Fibroblast of lung (primary cell): ENCODE measurements around the gene MYL11. TPM values are rescaled to one million over a fixed set of nuclear protein-coding genes. Genes with fewer than 3 reads are reported as not detected.

Experiments used
- DNase-seq, 2 donors: peaks; one replicate each; pipeline versions ENCODE4 v3.0.0 to v3.0.0-alpha.2; 2010; ENCODE audit warnings: low read depth in 2 of 2
- H2AFZ ChIP-seq: 2 replicates; pipeline ENCODE4 v1.5.1; 2012; ENCODE audit warnings: low read length, control low read depth, inconsistent platforms
- H3K27ac ChIP-seq: 2 replicates; pipeline ENCODE4 v1.5.1; 2011; ENCODE audit warnings: low read length, control low read depth; ENCODE audit not compliant: insufficient read depth
- H3K27me3 ChIP-seq: 2 replicates; pipeline ENCODE4 v1.5.1; 2011; ENCODE audit warnings: mild to moderate bottlenecking, low read length; ENCODE audit not compliant: control insufficient read depth, insufficient read depth
- H3K36me3 ChIP-seq: 2 replicates; pipeline ENCODE4 v1.5.1; 2011; ENCODE audit warnings: low read length; ENCODE audit not compliant: control insufficient read depth, insufficient read depth
- H3K4me1 ChIP-seq: 2 replicates; pipeline ENCODE4 v1.5.1; 2011; ENCODE audit warnings: low read length; ENCODE audit not compliant: control insufficient read depth, insufficient read depth; ENCODE audit errors: extremely low read depth
- H3K4me2 ChIP-seq: 2 replicates; pipeline ENCODE4 v1.5.1; 2011; ENCODE audit warnings: low read length, control low read depth; ENCODE audit not compliant: insufficient read depth; ENCODE audit errors: extremely low read depth
- H3K4me3 ChIP-seq, 4 experiments: fragments of 200-600 bp in 1 of 4; sonication (generic) in 1 of 4; replicated peaks in 1 of 4; 2 replicates each; pipeline ENCODE4 v1.5.1; 2011 to 2016; ENCODE audit warnings: low read length in 4 of 4, low read depth in 3 of 4, mild to moderate bottlenecking in 3 of 4, control low read depth in 2 of 4, inconsistent platforms in 1 of 4, mixed read lengths in 1 of 4; ENCODE audit not compliant: insufficient read depth in 1 of 4; ENCODE audit errors: control extremely low read depth in 1 of 4
- H3K79me2 ChIP-seq: 2 replicates; pipeline ENCODE4 v1.5.1; 2012; ENCODE audit warnings: mild to moderate bottlenecking, low read length, inconsistent platforms; ENCODE audit not compliant: control insufficient read depth, insufficient read depth
- H3K9ac ChIP-seq: 2 replicates; pipeline ENCODE4 v1.5.1; 2011; ENCODE audit warnings: mild to moderate bottlenecking, low read length, control low read depth; ENCODE audit not compliant: insufficient read depth
- H3K9me3 ChIP-seq: 2 replicates; pipeline ENCODE4 v1.5.1; 2012; ENCODE audit warnings: low read depth, low read length; ENCODE audit not compliant: control insufficient read depth, insufficient read depth
- H4K20me1 ChIP-seq: 2 replicates; pipeline ENCODE4 v1.5.1; 2011; ENCODE audit warnings: low read length; ENCODE audit not compliant: control insufficient read depth, insufficient read depth; ENCODE audit errors: extremely low read depth
- EZH2 ChIP-seq: IDR thresholded peaks from 2 replicates; pipeline ENCODE4 v1.5.1; 2012; ENCODE audit warnings: low read length, control low read depth, mild to moderate bottlenecking; ENCODE audit errors: missing control alignments
- polyA plus RNA-seq, 2 donors: library from polyadenylated mRNA; depleted of rRNA in 1 of 2; stranded (reverse) in 1 of 2; unstranded in 1 of 2; fragments of >200 nt; gene quantifications; 2 replicates each; pipeline ENCODE4 v1.2.1, GENCODE V29; 2011 to 2012; ENCODE audit warnings: missing spikeins in 1 of 2
- total RNA-seq: library from RNA; depleted of rRNA; stranded (reverse); fragments of >200 nt; gene quantifications from 2 replicates; pipeline ENCODE4 v1.2.1, GENCODE V29; 2014
- TF ChIP-seq, protein P1 (sequence below), 2 donors: IDR thresholded peaks in 1 of 2; conservative IDR thresholded peaks in 1 of 2; 1 replicate in 1 of 2; 2 replicates in 1 of 2; pipeline ENCODE4 v1.5.1; 2011 to 2012; ENCODE audit warnings: low read length in 2 of 2, control low read depth in 1 of 2, inconsistent platforms in 1 of 2, low read depth in 1 of 2, mild to moderate bottlenecking in 1 of 2

Gene MYL11
- total and polyA plus RNA-seq, 2 donors (not counting 1 experiment from before 2014, with no cell fraction given), result 0.45 TPM; not detected in 1

DNA sequence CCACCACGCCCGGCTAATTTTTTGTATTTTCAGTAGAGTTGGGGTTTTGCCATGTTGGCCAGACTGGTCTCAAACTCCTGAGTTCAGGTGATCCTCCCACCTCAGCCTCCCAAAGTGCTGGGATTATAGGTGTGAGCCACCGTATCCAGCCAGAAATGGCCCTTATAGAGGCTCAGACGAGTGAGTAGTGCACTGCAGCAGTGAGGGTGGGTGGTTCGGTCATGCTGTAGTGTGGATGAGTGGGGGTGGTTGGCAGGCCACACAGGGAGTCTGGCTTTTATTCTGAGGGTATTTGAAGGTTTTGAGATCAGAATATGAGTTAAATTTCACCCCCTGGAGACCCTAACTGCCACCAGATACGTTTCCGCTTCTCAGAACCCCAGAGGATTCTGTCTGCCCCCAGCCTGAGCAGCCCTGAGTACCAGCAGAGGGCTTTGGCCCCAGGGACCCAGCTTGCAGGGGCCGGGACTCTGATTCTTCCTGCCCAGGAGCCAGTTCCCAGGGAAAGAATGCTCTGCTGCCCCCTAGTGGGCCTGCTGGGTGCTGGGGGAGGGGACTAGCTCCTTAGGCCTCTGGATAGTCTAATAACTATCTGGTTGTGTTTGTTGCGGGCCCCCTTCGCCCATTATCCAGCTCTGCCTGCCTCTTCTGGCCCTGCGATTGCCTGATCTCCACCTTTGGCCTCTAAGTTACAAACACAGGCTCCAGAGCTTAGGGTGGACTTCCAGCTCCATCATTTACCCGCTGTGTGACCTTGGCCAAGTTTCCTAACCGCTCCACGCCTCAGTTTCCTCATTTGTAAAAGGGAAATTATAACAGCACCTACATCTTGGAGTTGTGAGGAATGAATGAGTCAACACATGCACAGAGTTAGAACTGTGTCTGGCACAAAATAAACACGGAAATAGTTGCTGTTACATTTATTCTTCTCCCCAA is 34.8 kb downstream of the MYL11 start:
- Histone ChIP-seq H3K9me3 (no peaks in the 10 kb centered on the region), H2AFZ (no peak overlapping the region), H3K4me3 (peak overlapping the region in 1 of 4 experiments; percentile 2), H4K20me1 (no peaks in the 10 kb centered on the region), H3K9ac (peak overlapping the region; percentile 23), H3K4me1 (peaks cover 4% of the 10 kb centered on the region), H3K27ac (no peak overlapping the region), H3K79me2 (peaks cover 5% of the 10 kb centered on the region), H3K27me3 (no peaks in the 10 kb centered on the region), H3K36me3 (peaks cover 2% of the 10 kb centered on the region), H3K4me2 (peak overlapping the region; percentile 48)
- TF ChIP-seq, protein P1, sequence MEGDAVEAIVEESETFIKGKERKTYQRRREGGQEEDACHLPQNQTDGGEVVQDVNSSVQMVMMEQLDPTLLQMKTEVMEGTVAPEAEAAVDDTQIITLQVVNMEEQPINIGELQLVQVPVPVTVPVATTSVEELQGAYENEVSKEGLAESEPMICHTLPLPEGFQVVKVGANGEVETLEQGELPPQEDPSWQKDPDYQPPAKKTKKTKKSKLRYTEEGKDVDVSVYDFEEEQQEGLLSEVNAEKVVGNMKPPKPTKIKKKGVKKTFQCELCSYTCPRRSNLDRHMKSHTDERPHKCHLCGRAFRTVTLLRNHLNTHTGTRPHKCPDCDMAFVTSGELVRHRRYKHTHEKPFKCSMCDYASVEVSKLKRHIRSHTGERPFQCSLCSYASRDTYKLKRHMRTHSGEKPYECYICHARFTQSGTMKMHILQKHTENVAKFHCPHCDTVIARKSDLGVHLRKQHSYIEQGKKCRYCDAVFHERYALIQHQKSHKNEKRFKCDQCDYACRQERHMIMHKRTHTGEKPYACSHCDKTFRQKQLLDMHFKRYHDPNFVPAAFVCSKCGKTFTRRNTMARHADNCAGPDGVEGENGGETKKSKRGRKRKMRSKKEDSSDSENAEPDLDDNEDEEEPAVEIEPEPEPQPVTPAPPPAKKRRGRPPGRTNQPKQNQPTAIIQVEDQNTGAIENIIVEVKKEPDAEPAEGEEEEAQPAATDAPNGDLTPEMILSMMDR (conservative IDR thresholded peaks at IDR 0.05 in 1 of 2, IDR thresholded peaks at IDR 0.05 in 1 of 2; ENCODE audit: low read depth in 1 of 2, low read length in 2 of 2), result peak; percentile 97
- no peak for TF ChIP-seq EZH2
- DNase-seq, result peak; percentile 70 to 83

DNA sequence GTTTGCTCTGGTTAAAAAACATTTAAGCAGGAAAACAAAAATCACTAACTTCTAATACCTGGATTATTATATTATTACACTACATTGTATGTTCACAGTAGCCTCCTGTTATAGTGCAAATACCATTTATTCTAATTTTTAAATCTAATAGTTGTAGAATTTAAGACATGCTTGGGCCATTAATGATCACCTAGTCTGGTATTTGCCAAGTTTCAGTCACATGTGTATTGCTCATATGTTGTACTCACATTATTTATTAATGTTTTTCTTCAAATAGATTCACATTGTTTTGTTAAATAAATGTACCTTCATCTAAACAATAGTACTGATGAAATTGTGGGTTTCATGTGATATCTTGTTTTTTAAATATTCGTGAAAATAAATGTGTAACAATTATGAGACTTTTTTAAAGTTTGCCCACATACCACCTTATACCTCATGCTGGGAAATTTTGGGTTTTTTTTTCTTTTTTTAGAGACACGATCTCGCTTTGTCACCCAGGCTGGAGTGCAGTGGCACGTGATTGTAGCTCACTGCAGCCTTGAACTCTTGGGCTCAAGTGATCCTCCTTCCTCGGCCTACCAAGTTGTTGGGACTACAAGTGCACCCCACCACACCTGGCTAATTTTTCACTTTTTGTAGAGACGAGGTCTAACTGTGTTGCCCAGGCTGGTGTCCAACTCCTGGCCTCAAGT is 38.7 kb downstream of the MYL11 start:
- Histone ChIP-seq H3K36me3 (peaks cover 2% of the 10 kb centered on the region), H2AFZ (no peak overlapping the region), H3K27me3 (no peaks in the 10 kb centered on the region), H3K79me2 (peaks cover 2% of the 10 kb centered on the region), H3K9ac (no peak overlapping the region), H3K27ac (no peak overlapping the region), H3K9me3 (no peaks in the 10 kb centered on the region), H3K4me2 (no peak overlapping the region), H3K4me3 (no peak overlapping the region), H4K20me1 (no peaks in the 10 kb centered on the region), H3K4me1 (peaks cover under 1% of the 10 kb centered on the region)
- TF ChIP-seq, protein P1 (conservative IDR thresholded peaks at IDR 0.05 in 1 of 2, IDR thresholded peaks at IDR 0.05 in 1 of 2; ENCODE audit: low read depth in 1 of 2, low read length in 2 of 2), result no peak
- no peak for TF ChIP-seq EZH2
- no peak for DNase-seq

DNA sequence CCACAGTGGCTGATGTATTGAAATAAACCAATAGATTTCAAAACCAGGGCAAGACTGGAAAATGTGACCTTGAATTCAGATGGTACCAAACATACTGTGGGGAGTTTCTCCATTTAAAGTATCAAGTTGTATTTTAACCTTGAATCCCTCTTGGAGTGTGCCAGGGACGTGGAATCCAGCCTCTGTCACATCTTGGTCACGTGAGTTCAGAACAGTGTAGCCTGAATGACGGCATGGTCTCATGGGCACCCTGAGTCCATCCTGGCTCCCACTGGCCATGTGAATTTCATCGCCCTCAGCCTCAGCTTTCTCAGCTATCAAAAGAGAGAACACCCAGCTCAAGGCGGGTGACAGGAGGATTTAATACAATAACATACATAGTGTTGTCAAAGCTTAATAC is 39.6 kb downstream of the MYL11 start:
- TF ChIP-seq EZH2, result no peak
- TF ChIP-seq, protein P1 (conservative IDR thresholded peaks at IDR 0.05 in 1 of 2, IDR thresholded peaks at IDR 0.05 in 1 of 2; ENCODE audit: low read depth in 1 of 2, low read length in 2 of 2), result no peak
- H2AFZ ChIP-seq, result no peak overlapping the region
- no peaks in the 10 kb centered on the region for H3K27me3 ChIP-seq
- no peaks in the 10 kb centered on the region for H3K9me3 ChIP-seq
- no peaks in the 10 kb centered on the region for H3K4me1 ChIP-seq
- no peak overlapping the region for H3K27ac ChIP-seq
- no peak for DNase-seq
- H3K4me2 ChIP-seq, result no peak overlapping the region
- peaks cover 2% of the 10 kb centered on the region for H3K36me3 ChIP-seq
- H3K4me3 ChIP-seq, result no peak overlapping the region
- no peak overlapping the region for H3K9ac ChIP-seq
- peaks cover 2% of the 10 kb centered on the region for H3K79me2 ChIP-seq
- no peaks in the 10 kb centered on the region for H4K20me1 ChIP-seq
